ENCODE results near the gene SYNE2.

Gene SYNE2

GRCh38 chr14:63926641-63927040 lies 73.8 kb downstream of the SYNE2 start:
- no peak for ATAC-seq (replicated peaks; ENCODE audit: extremely low read depth, poor library complexity, severe bottlenecking)
- Mint-ChIP-seq H3K27ac (ENCODE audit: low read depth) (no peak overlapping the region), H3K36me3 (ENCODE audit: insufficient read depth) (peaks cover 9% of the 10 kb centered on the region), H3K9me3 (no peaks in the 10 kb centered on the region), H3K27me3 (no peaks in the 10 kb centered on the region), H3K4me1 (peaks cover 45% of the 10 kb centered on the region), H3K4me3 (no peak overlapping the region)
- no peak for DNase-seq (ENCODE audit: low spot score in 2 of 2)

GRCh38 chr14:63928744-63929174 lies 76.0 kb downstream of the SYNE2 start:
- peaks cover 12% of the 10 kb centered on the region for H3K36me3 Mint-ChIP-seq (ENCODE audit: insufficient read depth)
- no peak overlapping the region for H3K4me3 Mint-ChIP-seq
- DNase-seq (ENCODE audit: low spot score in 2 of 2) (no peak), ATAC-seq (replicated peaks; ENCODE audit: extremely low read depth, poor library complexity, severe bottlenecking) (no peak)
- peak overlapping the region; percentile 7 for H3K27ac Mint-ChIP-seq (ENCODE audit: low read depth)
- H3K27me3 Mint-ChIP-seq: no peaks in the 10 kb centered on the region
- no peaks in the 10 kb centered on the region for H3K9me3 Mint-ChIP-seq
- H3K4me1 Mint-ChIP-seq: peaks cover 54% of the 10 kb centered on the region

GRCh38 chr14:63933110-63933509 lies 80.3 kb downstream of the SYNE2 start:
- Mint-ChIP-seq H3K4me1 (peaks cover 37% of the 10 kb centered on the region), H3K27me3 (no peaks in the 10 kb centered on the region), H3K4me3 (peak overlapping the region; percentile 36), H3K27ac (ENCODE audit: low read depth) (peak overlapping the region; percentile 14), H3K36me3 (ENCODE audit: insufficient read depth) (peaks cover 8% of the 10 kb centered on the region), H3K9me3 (no peaks in the 10 kb centered on the region)
- ATAC-seq (replicated peaks; ENCODE audit: extremely low read depth, poor library complexity, severe bottlenecking) (no peak), DNase-seq (ENCODE audit: low spot score in 2 of 2) (no peak)

GRCh38 chr14:63933711-63934110 lies 80.9 kb downstream of the SYNE2 start:
- H3K36me3 Mint-ChIP-seq (ENCODE audit: insufficient read depth): peaks cover 8% of the 10 kb centered on the region
- no peak for ATAC-seq (replicated peaks; ENCODE audit: extremely low read depth, poor library complexity, severe bottlenecking)
- H3K4me3 Mint-ChIP-seq: no peak overlapping the region
- peaks cover 33% of the 10 kb centered on the region for H3K4me1 Mint-ChIP-seq
- H3K27me3 Mint-ChIP-seq: no peaks in the 10 kb centered on the region
- H3K27ac Mint-ChIP-seq (ENCODE audit: low read depth): peak overlapping the region; percentile 14
- DNase-seq (ENCODE audit: low spot score in 2 of 2): no peak
- no peaks in the 10 kb centered on the region for H3K9me3 Mint-ChIP-seq

- Mint-ChIP-seq H3K4me3 (no peak overlapping the region), H3K36me3 (ENCODE audit: insufficient read depth) (peaks cover 21% of the 10 kb centered on the region), H3K9me3 (no peaks in the 10 kb centered on the region), H3K27ac (ENCODE audit: low read depth) (no peak overlapping the region), H3K27me3 (no peaks in the 10 kb centered on the region), H3K4me1 (peaks cover 10% of the 10 kb centered on the region)
- DNase-seq (ENCODE audit: low spot score in 2 of 2) (no peak), ATAC-seq (replicated peaks; ENCODE audit: extremely low read depth, poor library complexity, severe bottlenecking) (peak; percentile 69)
Observed at GRCh38 chr14:63938198-63939005, 85.6 kb downstream of the SYNE2 start.

- no peak for ATAC-seq (replicated peaks; ENCODE audit: extremely low read depth, poor library complexity, severe bottlenecking)
Observed at GRCh38 chr14:63939006-63939270, 86.1 kb downstream of the SYNE2 start.

GRCh38 chr14:63940387-63940786 lies 87.6 kb downstream of the SYNE2 start:
- no peak overlapping the region for H3K4me3 Mint-ChIP-seq
- peak overlapping the region; percentile 26 for H3K27ac Mint-ChIP-seq (ENCODE audit: low read depth)
- DNase-seq (ENCODE audit: low spot score in 2 of 2) (no peak), ATAC-seq (replicated peaks; ENCODE audit: extremely low read depth, poor library complexity, severe bottlenecking) (peak; percentile 51)
- H3K9me3 Mint-ChIP-seq: no peaks in the 10 kb centered on the region
- H3K27me3 Mint-ChIP-seq: no peaks in the 10 kb centered on the region
- peaks cover 25% of the 10 kb centered on the region for H3K36me3 Mint-ChIP-seq (ENCODE audit: insufficient read depth)
- H3K4me1 Mint-ChIP-seq: no peaks in the 10 kb centered on the region

More at GRCh38 chr14:63939006-63939270, 86.1 kb downstream of the SYNE2 start:
- H3K9me3 Mint-ChIP-seq: no peaks in the 10 kb centered on the region
- DNase-seq (ENCODE audit: low spot score in 2 of 2): no peak
- peaks cover 5% of the 10 kb centered on the region for H3K4me1 Mint-ChIP-seq
- H3K36me3 Mint-ChIP-seq (ENCODE audit: insufficient read depth): peaks cover 21% of the 10 kb centered on the region
- H3K4me3 Mint-ChIP-seq: no peak overlapping the region
- no peaks in the 10 kb centered on the region for H3K27me3 Mint-ChIP-seq
- H3K27ac Mint-ChIP-seq (ENCODE audit: low read depth): no peak overlapping the region

- H3K4me3 Mint-ChIP-seq: no peak overlapping the region
- no peaks in the 10 kb centered on the region for H3K4me1 Mint-ChIP-seq
- no peaks in the 10 kb centered on the region for H3K9me3 Mint-ChIP-seq
- no peaks in the 10 kb centered on the region for H3K27me3 Mint-ChIP-seq
- peak overlapping the region; percentile 26 for H3K27ac Mint-ChIP-seq (ENCODE audit: low read depth)
- no peak for DNase-seq (ENCODE audit: low spot score in 2 of 2)
- H3K36me3 Mint-ChIP-seq (ENCODE audit: insufficient read depth): peaks cover 26% of the 10 kb centered on the region
- ATAC-seq (replicated peaks; ENCODE audit: extremely low read depth, poor library complexity, severe bottlenecking): no peak
Observed at GRCh38 chr14:63941023-63941422, 88.2 kb downstream of the SYNE2 start.

- Mint-ChIP-seq H3K27ac (ENCODE audit: low read depth) (no peak overlapping the region), H3K4me3 (no peak overlapping the region), H3K4me1 (no peaks in the 10 kb centered on the region), H3K36me3 (ENCODE audit: insufficient read depth) (peaks cover 42% of the 10 kb centered on the region), H3K27me3 (no peaks in the 10 kb centered on the region), H3K9me3 (no peaks in the 10 kb centered on the region)
- DNase-seq (ENCODE audit: low spot score in 2 of 2) (no peak), ATAC-seq (replicated peaks; ENCODE audit: extremely low read depth, poor library complexity, severe bottlenecking) (no peak)
Observed at GRCh38 chr14:63949696-63950095, 96.9 kb downstream of the SYNE2 start.

GRCh38 chr14:63951021-63951420 lies 98.2 kb downstream of the SYNE2 start:
- no peaks in the 10 kb centered on the region for H3K27me3 Mint-ChIP-seq
- DNase-seq (ENCODE audit: low spot score in 2 of 2): no peak
- peaks cover 40% of the 10 kb centered on the region for H3K36me3 Mint-ChIP-seq (ENCODE audit: insufficient read depth)
- no peaks in the 10 kb centered on the region for H3K9me3 Mint-ChIP-seq
- no peaks in the 10 kb centered on the region for H3K4me1 Mint-ChIP-seq
- no peak overlapping the region for H3K4me3 Mint-ChIP-seq
- no peak overlapping the region for H3K27ac Mint-ChIP-seq (ENCODE audit: low read depth)
- ATAC-seq (replicated peaks; ENCODE audit: extremely low read depth, poor library complexity, severe bottlenecking): no peak

- Mint-ChIP-seq H3K36me3 (ENCODE audit: insufficient read depth) (peaks cover 41% of the 10 kb centered on the region), H3K27ac (ENCODE audit: low read depth) (no peak overlapping the region), H3K4me3 (no peak overlapping the region), H3K9me3 (no peaks in the 10 kb centered on the region), H3K27me3 (no peaks in the 10 kb centered on the region), H3K4me1 (no peaks in the 10 kb centered on the region)
- ATAC-seq (replicated peaks; ENCODE audit: extremely low read depth, poor library complexity, severe bottlenecking): no peak
- no peak for DNase-seq (ENCODE audit: low spot score in 2 of 2)
Observed at GRCh38 chr14:63951429-63951828, 98.6 kb downstream of the SYNE2 start.

GRCh38 chr14:63952053-63952932 lies 99.5 kb downstream of the SYNE2 start:
- Mint-ChIP-seq H3K36me3 (ENCODE audit: insufficient read depth) (peaks cover 42% of the 10 kb centered on the region), H3K4me1 (no peaks in the 10 kb centered on the region), H3K27ac (ENCODE audit: low read depth) (peak overlapping the region; percentile 9), H3K27me3 (no peaks in the 10 kb centered on the region), H3K4me3 (no peak overlapping the region), H3K9me3 (no peaks in the 10 kb centered on the region)
- DNase-seq (ENCODE audit: low spot score in 2 of 2) (no peak), ATAC-seq (replicated peaks; ENCODE audit: extremely low read depth, poor library complexity, severe bottlenecking) (no peak)

- Mint-ChIP-seq H3K27me3 (no peaks in the 10 kb centered on the region), H3K4me1 (no peaks in the 10 kb centered on the region), H3K27ac (ENCODE audit: low read depth) (peak overlapping the region; percentile 9), H3K36me3 (ENCODE audit: insufficient read depth) (peaks cover 47% of the 10 kb centered on the region), H3K9me3 (no peaks in the 10 kb centered on the region), H3K4me3 (no peak overlapping the region)
- DNase-seq (ENCODE audit: low spot score in 2 of 2) (no peak), ATAC-seq (replicated peaks; ENCODE audit: extremely low read depth, poor library complexity, severe bottlenecking) (no peak)
Observed at GRCh38 chr14:63952933-63953437, 100.2 kb downstream of the SYNE2 start.
